Anterior cingulate cortex (tissue), 58 donors: ENCODE data around the gene RMND1.
A peak's percentile ranks its signal among the peaks of the same experiment; 100 is the strongest.
"Not testable (repeated sequence)": the region's sequence is repeated elsewhere in the genome, so short reads cannot be mapped to it uniquely, and the experiment has no call there.

ENCODE experiments used
- DNase-seq, 58 donors: peaks; one replicate each; lab custom pipeline; 2025; lab: John Stamatoyannopoulos, UW

The RMND1 gene

GRCh38 chr6:151451950-151452749, at the start of gene RMND1:
Gene RMND1 (minus strand): TSS chr6:151452126. CDS start chr6:151445811, 6,315 bp downstream.
- peak; percentile 89 to 100 (median 99) for DNase-seq

DNA sequence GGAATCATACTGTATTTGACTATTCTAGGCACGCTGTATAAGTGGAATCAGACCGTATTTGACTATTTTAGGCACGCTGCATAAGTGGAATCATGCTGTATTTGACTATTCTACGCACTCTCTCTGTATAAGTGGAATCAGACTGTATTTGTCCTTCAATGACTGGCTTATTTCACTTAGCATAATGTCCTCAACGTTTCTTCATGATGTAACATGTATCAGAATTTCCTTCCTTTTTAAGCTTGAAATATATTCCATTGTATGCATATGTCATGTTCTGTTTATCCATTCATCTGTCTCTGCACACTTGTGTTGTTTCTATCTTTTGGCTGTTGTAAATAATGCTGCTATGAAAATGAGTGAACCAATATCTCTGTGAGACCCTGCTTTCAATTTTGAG, 47.6 kb upstream of the RMND1 start:
- no peak for DNase-seq

DNA sequence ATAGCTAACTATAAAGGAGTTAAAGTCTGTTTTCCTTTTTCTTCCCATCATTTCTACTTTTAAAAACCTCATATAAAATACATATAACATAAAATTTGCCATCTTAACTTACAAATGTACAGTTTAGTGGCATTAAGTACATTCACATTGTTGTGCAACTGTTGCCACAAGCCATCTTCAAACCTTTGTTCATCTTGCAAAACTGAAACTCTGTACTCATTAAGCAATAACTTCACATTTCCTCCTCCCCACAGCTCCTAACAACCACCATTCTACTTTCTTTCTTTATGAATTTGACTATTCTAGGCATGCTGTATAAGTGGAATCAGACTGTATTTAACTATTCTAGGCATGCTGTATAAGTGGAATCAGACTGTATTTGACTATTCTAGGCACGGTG, 46.4 kb upstream of the RMND1 start:
- no peak for DNase-seq

DNA sequence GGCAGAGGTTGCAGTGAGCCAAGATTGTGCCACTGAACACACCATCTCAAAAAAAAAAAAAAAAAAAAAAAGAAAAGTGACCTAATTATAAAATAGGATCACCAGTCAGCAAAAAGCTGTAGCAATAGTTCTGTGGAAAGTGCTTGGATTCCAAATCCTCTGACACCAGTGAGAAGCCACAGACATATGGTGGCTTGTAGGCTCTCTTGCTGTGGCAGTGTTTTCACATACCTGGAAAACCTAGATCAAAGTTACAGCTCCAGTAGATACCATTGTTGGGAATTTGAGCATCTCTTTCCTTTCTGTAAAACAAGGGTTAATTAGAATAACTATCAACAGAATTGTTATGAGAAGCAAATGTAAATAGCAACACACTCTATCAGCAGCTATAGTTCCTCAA, 46.0 kb upstream of the RMND1 start:
- DNase-seq = no peak

DNA sequence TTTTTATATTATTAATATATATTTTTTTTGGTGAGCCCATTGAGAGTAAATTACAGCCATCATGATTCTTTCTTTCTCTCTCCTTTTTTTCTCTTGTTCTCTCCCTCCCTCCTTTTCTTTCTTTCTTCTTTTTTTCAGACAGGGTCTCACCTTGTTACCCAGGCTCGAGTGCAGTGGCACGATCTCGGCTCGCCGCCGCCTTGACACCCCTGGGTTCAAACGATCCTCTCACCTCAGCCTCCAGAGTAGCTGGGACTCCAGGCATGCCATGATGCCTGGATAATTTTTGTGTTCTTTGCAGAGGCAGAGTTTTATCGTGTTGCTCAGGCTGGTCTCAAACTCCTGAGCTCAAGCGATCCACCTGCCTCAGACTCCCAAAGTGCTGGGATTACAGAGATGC, 43.5 kb upstream of the RMND1 start:
- no peak for DNase-seq

DNA sequence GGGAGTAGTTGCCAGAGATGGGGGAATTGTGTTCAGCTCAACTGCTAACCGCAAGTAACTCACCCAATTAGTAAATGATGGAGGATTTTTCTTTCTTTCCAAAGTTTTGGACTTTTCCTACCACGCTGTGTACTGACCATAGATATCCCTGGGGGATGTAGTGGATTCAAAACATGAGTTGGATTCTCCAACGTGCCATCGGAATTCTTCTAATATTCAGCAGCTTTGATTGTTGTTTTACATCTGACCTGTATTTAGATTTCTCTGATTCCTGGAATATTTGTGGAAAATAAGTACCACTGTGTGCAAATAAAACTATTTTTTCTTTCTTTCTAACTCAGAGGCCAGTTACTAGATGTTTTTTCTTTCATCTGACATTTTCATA, 43.0 kb upstream of the RMND1 start:
- DNase-seq = no peak

DNA sequence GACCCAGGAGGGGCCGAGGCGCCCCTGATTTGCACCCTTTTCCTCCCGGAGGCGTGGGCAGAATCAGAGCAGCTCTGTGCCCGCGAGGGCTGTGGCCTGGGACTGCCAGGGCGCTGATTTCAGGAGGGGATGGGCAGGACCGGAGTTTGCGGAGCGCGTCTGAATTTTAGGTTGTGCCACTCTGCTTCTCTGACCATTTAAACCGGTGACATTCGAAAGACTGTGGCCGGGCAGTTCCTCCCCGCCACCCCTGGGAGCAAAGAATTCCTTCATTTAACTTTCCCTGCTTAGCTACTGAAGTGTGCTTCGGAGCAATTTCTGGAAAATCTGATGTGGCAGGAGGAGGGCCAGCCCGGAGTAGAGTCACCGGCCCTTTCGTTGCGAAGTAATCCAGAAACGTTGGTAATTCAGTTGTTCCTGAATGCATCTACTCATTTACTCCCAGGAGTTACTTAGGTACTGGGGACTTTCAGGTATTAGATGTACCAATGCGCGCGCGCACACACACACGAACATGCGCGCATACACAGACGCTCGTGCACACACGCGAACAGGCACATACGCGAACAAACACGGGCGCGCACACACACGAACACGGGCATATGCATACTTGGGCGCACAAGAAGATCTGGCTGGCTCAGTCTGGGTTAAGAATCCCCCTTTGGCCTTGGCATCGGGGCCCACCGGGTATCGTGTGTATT, 42.5 kb upstream of the RMND1 start:
- DNase-seq = peak in 27 of 58 donors; percentile 4 to 49 (median 20)

DNA sequence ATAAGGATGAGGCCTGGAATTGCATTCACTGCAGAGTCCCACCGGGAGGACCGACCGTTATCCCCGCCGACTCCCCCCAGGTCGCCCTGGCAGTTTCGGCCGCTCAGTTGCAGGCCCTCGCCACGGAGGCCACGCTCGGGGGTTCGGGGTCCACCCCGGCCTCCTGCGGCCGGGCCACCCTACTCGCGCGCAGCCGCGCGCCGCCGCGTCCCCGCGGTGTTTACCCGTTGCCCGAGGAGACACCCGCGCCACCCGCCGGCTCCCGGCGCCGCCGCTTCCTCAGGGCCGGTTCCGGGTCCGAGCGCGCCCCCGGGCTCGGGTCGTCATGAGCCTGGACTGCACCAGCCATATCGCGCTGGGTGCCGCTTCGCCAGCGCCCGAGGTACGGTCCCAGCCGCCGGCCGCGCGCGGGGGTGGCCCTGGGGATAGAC, 41.9 kb upstream of the RMND1 start, which contains the start of gene CCDC170:
Gene CCDC170 (plus strand): TSS at position 214 of the 431 bp plus-strand sequence. CDS start 112 bp downstream, at position 326.
- DNase-seq = peak in 29 of 58 donors; percentile 3 to 70 (median 23)

DNA sequence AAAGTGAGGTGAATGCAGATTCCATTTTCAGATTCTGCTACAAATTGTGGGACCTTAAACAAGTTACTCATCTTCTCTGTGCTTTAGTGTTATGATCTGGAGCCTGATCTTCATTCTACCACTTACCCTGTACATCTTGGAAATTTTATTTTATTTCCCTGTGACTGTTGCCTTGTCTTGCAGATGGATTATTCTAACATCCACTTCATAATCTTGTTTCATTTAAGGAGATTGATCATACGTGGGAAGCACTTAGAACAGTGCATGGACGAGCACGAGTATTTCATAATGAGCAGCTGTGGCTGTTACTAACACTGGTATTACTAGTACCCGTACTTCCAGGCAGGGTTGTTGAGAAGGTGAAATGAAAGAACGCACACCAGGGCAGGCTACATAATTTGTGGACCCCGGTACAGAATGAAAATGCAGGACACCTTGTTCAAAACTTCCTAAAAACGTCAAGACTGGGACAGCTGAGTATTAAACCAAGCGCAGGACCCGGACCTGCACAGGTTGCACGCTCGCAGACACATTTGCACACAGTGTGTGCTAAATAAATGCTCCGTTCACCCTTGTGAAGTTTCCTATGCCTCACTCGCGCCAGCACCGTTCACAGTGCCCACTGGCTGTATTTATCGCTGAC, 41.4 kb upstream of the RMND1 start:
- peak in 1 of 58 donors; percentile 44 for DNase-seq

DNA sequence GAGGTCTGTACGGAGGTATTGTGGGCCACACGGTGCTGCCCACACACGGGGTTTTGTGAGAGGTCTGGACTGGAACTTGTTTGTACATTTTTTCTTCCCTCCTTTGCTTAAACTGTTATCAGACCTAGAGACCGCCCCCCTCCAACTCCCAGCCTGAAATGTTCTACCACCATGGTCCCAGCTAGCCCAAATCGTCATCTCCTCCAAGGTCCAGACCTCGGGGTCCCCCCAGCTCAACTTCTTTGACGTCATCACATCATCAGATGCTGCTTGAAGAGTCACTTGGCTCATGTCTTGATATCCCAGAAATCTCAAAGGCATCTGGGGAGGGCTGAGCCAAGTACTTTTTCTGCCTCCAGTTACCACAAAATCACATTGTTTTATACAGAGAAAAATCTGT, 39.1 kb upstream of the RMND1 start:
- no peak for DNase-seq

GRCh38 chr6:151488226-151488625, 36.3 kb upstream of the RMND1 start:
- no peak for DNase-seq

- no peak for DNase-seq
Observed at GRCh38 chr6:151483994-151484393, 32.1 kb upstream of the RMND1 start.

- DNase-seq = no peak
Observed at GRCh38 chr6:151482290-151482689, 30.4 kb upstream of the RMND1 start.

DNA sequence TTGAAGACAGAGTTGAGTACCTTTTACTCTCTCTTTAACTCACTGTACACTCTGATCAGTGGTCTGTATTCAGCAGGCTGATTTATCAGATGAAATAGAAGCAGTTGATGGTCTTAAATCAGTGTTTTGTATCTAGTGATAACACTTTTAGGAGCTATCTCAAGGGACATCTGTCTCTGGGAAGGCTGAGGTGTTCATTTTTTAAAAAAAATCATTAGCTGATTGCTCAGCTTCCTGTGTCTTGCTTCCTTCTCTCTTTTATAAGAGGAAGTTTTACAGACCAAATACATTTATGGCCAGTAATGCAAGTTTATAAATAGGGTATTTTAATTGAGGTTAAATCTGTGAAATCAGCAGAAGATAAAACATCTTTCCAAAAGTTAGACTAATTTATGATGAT, 29.9 kb upstream of the RMND1 start:
- DNase-seq = no peak

GRCh38 chr6:151478670-151479069, 26.7 kb upstream of the RMND1 start:
- DNase-seq = no peak

DNA sequence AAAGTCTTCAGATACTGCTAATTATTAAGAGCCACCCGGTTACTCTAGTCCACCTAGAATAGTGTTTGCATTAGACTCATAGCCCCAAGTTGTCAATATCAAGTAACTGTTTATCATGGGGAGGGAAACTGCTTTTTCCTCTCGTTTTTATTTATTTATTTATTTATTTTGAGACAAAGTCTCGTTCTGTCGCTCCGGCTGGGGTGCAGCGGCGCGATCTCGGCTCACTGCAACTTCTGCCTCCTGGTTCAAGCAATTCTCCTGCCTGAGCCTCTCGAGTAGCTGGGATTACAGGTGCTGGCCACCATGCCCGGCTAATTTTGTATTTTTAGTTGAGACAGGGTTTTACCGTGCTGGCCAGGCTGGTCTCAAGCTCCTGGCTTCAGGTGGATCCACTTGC, 25.8 kb upstream of the RMND1 start:
- no peak for DNase-seq

DNA sequence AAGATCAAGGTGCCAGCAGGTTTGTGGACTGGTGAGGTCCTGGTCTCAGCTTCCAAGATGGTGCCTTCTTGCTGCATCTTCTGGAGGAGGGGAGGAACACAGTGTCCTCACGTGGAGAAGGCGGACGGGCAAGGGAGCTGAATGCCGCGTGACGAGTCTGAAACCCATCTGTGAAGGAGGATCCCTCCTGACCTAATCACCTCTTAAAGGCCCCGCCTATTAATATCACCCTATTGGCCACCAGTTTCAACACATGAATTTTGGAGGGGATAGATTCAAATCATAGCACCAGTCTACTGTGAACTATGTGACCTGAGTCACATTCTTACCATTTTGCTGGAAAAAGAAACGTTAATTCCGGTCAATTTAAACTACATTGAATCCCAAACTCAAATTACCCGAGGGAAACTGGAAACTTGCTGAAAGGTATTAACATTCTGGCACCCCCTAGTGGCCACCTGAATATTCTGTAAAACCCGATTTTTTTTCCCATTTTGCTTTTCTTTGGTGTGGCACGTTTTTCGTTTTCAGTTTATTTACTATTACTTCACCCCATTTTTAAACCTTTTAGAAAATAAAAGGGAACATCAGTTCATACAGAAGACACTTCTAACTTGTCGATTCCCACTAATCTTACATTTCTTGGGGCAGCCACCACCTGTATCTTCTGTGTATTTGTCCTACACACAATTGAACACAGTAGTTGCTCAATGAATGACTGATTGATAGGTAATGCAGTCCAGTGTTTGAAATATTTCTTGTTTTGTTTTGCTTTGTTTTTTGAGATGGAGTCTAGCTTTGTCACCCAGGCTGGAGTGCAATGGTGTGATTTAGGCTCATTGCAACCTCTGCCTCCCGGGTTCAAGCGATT, 24.0 kb upstream of the RMND1 start:
- DNase-seq = peak in 4 of 58 donors; percentile 1 to 48 (median 8)

- DNase-seq = no peak
Observed at GRCh38 chr6:151464702-151465101, 12.8 kb upstream of the RMND1 start.

- no peak for DNase-seq
Observed at GRCh38 chr6:151461673-151462072, 9.7 kb upstream of the RMND1 start.

GRCh38 chr6:151455751-151456398, 3.9 kb upstream of the RMND1 start:
- DNase-seq = not testable (repeated sequence)
